DOHH2 (cell line): Measurements from ENCODE around the gene MYOZ3.

Experiments
- H3F3A ChIP-seq: fragments of 200-600 bp; sonication (generic), shearing (Covaris generic); 2 replicates; pipeline ENCODE4 v1.6.0; 2016; ENCODE audit warnings: antibody characterized with exemption, mild to moderate bottlenecking; ENCODE audit not compliant: control insufficient read depth, insufficient read depth
- H3K27ac ChIP-seq: fragments of 200-600 bp; sonication (generic); 2 replicates; pipeline ENCODE4 v1.5.1; 2014; ENCODE audit warnings: low read depth, mild to moderate bottlenecking, low read length, moderate library complexity
- H3K27me3 ChIP-seq: fragments of 200-600 bp; sonication (generic); 2 replicates; pipeline ENCODE4 v1.6.1; 2014; ENCODE audit warnings: mild to moderate bottlenecking, low read length, mixed read lengths; ENCODE audit not compliant: control insufficient read depth
- H3K36me3 ChIP-seq: fragments of 200-600 bp; sonication (generic); 2 replicates; pipeline ENCODE4 v1.6.1; 2014; ENCODE audit warnings: mild to moderate bottlenecking, low read length, moderate library complexity, mixed read lengths; ENCODE audit not compliant: control insufficient read depth
- H3K4me1 ChIP-seq: fragments of 200-600 bp; sonication (generic); 2 replicates; pipeline ENCODE4 v1.6.1; 2014; ENCODE audit warnings: mild to moderate bottlenecking, low read length, mixed read lengths; ENCODE audit not compliant: control insufficient read depth
- H3K4me2 ChIP-seq: fragments of 200-600 bp; sonication (generic); 2 replicates; pipeline ENCODE4 v1.6.0; 2014; ENCODE audit warnings: mild to moderate bottlenecking, low read length, moderate library complexity
- H3K4me3 ChIP-seq: fragments of 200-600 bp; sonication (generic); 2 replicates; pipeline ENCODE4 v1.5.1; 2014; ENCODE audit warnings: mild to moderate bottlenecking, low read length, mixed read lengths
- H3K79me2 ChIP-seq: fragments of 200-600 bp; sonication (generic); 2 replicates; pipeline ENCODE4 v1.6.1; 2014; ENCODE audit warnings: mild to moderate bottlenecking, low read length, mixed read lengths; ENCODE audit not compliant: control insufficient read depth
- H3K9me2 ChIP-seq: fragments of 200-600 bp; sonication (generic); replicated peaks from 2 replicates; pipeline ENCODE4 v1.6.1; 2014; ENCODE audit warnings: mild to moderate bottlenecking, low read length, mixed read lengths; ENCODE audit not compliant: control insufficient read depth
- H3K9me3 ChIP-seq: fragments of 200-600 bp; sonication (generic); 2 replicates; pipeline ENCODE4 v1.6.1; 2014; ENCODE audit warnings: antibody characterized with exemption, low read length, mixed read lengths; ENCODE audit not compliant: control insufficient read depth, insufficient read depth
- H4K20me1 ChIP-seq: fragments of 200-600 bp; sonication (generic); 2 replicates; pipeline ENCODE4 v1.6.0; 2014; ENCODE audit warnings: low read depth, mild to moderate bottlenecking, antibody characterized with exemption, low read length, moderate library complexity; ENCODE audit not compliant: control insufficient read depth, insufficient read depth
- CTCF ChIP-seq: fragments of 200-600 bp; sonication (generic); IDR thresholded peaks from one replicate; pipeline ENCODE4 v1.5.1; 2014; ENCODE audit warnings: antibody characterized with exemption, mild to moderate bottlenecking, low read depth, low read length; ENCODE audit not compliant: poor library complexity, severe bottlenecking
- EZH2phosphoT487 ChIP-seq: fragments of 200-600 bp; sonication (generic); IDR thresholded peaks from 2 replicates; pipeline ENCODE4 v1.6.1; 2017; ENCODE audit warnings: borderline replicate concordance, mild to moderate bottlenecking, antibody characterized with exemption, low read length, moderate library complexity, mixed read lengths

The MYOZ3 gene

GRCh38 chr5:150630461-150631325, 30.4 kb upstream of the MYOZ3 start:
- Histone ChIP-seq H3K4me2 (no peak overlapping the region), H3K36me3 (no peaks in the 10 kb centered on the region), H3K4me1 (peaks cover 10% of the 10 kb centered on the region), H3K27ac (no peak overlapping the region), H3K9me2 (no peaks in the 10 kb centered on the region), H3K4me3 (no peak overlapping the region), H4K20me1 (no peaks in the 10 kb centered on the region), H3K27me3 (peaks cover 4% of the 10 kb centered on the region), H3F3A (no peaks in the 10 kb centered on the region), H3K79me2 (no peaks in the 10 kb centered on the region), H3K9me3 (no peaks in the 10 kb centered on the region)
- TF ChIP-seq CTCF (no peak), EZH2phosphoT487 (no peak)

GRCh38 chr5:150631326-150631701, 29.7 kb upstream of the MYOZ3 start:
- no peak overlapping the region for H3K4me2 ChIP-seq
- H3K4me3 ChIP-seq = no peak overlapping the region
- H3K9me2 ChIP-seq = no peaks in the 10 kb centered on the region
- H3K4me1 ChIP-seq = peaks cover 4% of the 10 kb centered on the region
- H3F3A ChIP-seq = no peaks in the 10 kb centered on the region
- no peaks in the 10 kb centered on the region for H3K9me3 ChIP-seq
- no peak for TF ChIP-seq CTCF
- TF ChIP-seq EZH2phosphoT487 = no peak
- no peak overlapping the region for H3K27ac ChIP-seq
- H3K79me2 ChIP-seq = no peaks in the 10 kb centered on the region
- no peaks in the 10 kb centered on the region; the same call in 1 of the 2 replicates for H3K27me3 ChIP-seq
- H3K36me3 ChIP-seq = no peaks in the 10 kb centered on the region
- no peaks in the 10 kb centered on the region for H4K20me1 ChIP-seq

GRCh38 chr5:150632305-150633160, 28.5 kb upstream of the MYOZ3 start:
- H3K4me1 ChIP-seq = no peaks in the 10 kb centered on the region
- no peaks in the 10 kb centered on the region for H3K9me3 ChIP-seq
- no peaks in the 10 kb centered on the region for H4K20me1 ChIP-seq
- no peak for TF ChIP-seq CTCF
- TF ChIP-seq EZH2phosphoT487 = no peak
- no peaks in the 10 kb centered on the region for H3K79me2 ChIP-seq
- H3K4me2 ChIP-seq = no peak overlapping the region
- H3K4me3 ChIP-seq = no peak overlapping the region
- peaks cover 7% of the 10 kb centered on the region; the same call in 1 of the 2 replicates for H3K27me3 ChIP-seq
- no peaks in the 10 kb centered on the region for H3K9me2 ChIP-seq
- no peak overlapping the region for H3K27ac ChIP-seq
- no peaks in the 10 kb centered on the region for H3K36me3 ChIP-seq
- H3F3A ChIP-seq = no peaks in the 10 kb centered on the region
